ENCODE data around the gene JMJD6. TPM values are rescaled to one million over a fixed set of nuclear protein-coding genes. Genes with fewer than 3 reads are reported as not detected.
A peak's percentile ranks its signal among the peaks of the same experiment; 100 is the strongest.

JMJD6 gene
- total RNA-seq, 1 donor from 2014 or later: 11.0 TPM

DNA sequence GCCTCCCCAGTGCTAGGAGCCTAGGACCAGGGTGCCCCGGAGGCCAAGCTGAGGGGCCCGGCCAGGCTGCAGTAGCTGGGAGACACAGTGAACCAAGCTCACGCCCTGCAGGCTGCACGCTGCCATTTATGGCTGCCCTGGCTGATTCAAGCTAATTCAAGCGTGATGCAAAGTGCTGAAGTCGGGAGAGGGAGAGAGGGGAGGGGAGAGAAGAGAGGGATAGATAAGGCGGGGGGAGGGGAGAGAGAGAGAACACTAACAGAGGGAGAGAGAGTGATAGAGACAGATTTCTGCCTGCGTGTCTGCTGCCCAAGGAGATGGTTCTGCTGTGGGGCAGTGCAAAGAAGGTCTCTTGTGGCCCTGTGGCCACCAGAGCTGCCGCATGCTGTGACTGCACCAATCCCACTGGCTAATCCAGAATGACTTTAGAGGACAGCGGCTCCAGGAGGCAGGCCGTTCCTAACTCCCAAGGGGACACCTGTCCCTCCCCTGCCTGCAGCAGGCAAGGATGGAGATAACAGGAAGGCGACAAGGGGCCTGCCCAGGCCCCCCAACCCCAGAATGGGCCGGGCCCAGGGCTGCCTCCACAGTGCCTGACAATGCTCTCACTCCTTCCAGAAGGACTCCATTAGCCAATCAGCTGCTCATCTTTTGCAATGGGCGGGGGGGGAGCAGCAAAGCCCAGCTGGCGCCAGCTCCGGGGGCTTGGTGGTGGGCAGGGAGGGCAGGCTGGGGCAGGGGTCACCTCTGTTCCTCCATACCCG lies 28.5 kb downstream of the JMJD6 start:
- ATAC-seq: no peak

GRCh38 chr17:76696763-76697701 lies 29.4 kb downstream of the JMJD6 start:
- peak; percentile 28 for ATAC-seq

GRCh38 chr17:76695059-76695831 lies 31.2 kb downstream of the JMJD6 start:
- ATAC-seq: no peak

GRCh38 chr17:76691379-76692191 lies 34.8 kb downstream of the JMJD6 start:
- no peak for ATAC-seq

- no peak for ATAC-seq
Observed at GRCh38 chr17:76690596-76691280, 35.7 kb downstream of the JMJD6 start.

- ATAC-seq: no peak
Observed at GRCh38 chr17:76689859-76690258, 36.5 kb downstream of the JMJD6 start.

DNA sequence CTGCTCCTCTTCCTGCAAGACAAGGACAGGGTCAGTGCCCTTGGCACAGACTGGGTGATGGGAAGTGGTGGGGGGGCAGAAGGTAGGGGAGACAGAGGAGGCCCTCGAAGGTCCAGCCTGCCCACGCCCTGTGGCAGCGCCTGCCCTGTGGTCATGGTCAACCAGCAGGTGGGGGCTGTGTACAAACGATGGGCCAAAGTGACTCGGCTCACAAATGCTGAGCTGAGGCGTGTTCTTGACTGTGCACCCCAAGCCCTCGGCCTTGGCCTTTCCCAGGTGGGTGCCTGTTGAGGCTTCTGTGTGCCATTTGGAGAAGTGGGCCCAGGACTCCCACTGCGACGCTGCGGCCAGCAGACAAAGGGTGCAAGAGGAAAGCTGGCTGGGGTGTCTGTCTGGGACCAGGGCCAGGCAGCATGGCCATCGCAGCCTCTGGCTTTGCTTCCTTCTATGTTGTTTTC lies 38.2 kb downstream of the JMJD6 start:
- ATAC-seq: peak; percentile 10

GRCh38 chr17:76687298-76688164 lies 38.9 kb downstream of the JMJD6 start:
- ATAC-seq: peak; percentile 4

DNA sequence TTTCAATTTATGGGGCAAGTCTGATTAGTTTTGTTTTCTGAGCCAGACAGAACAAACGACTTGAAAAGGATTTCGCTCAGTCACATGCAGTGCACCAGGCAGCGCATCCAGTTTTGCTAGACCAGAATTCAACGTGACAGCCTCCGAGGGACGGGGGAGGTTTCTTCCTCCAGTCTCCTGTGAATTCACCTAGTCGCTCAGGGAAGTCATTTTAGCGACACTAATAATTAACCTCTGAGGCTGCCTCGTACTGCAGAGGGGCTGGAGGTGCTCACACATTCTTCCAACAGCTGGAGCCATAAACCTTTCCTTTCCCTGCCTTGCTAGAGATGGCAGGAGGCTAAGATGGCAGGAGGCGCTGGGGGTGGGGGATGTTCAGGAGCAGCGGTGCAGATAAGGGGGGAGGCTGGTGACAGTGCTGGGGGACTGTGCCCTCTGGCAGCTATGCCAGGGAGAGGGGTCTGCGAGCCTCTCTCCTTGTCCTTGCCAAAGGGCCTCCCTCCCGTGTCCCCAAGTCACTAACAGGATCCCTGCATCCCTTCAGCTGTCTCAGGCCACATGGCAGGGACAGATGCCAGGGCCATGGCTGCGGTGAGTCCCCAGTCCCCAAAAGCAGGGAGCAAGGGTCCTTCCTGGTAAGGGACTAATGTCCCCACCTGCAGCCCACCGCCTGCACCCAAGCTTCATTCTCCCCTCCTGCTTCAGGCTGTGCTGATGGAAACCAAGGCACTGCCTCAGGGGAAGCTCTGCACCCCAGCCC lies 39.7 kb downstream of the JMJD6 start:
- ATAC-seq: no peak

DNA sequence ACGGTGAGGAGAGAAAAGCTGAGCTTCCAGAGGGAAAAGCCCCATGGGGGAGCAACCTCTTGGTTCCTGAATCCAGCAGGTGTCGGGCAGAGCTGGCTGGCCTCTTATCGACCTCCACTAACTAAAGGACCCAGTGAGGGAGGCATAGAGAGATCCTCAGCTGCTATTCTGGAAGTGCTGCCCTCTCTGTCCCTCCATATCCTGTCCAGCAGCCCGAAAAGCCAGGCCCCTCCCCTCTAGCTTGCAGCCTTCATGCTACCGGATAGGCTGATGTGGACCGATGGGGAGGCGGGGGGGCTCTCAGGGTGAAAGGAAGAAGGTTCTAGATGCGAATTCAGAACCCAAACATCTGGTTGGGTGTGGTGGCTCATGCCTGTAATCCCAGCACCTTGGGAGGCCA lies 40.6 kb downstream of the JMJD6 start:
- ATAC-seq: no peak

GRCh38 chr17:76685366-76685765 lies 41.0 kb downstream of the JMJD6 start:
- no peak for ATAC-seq

DNA sequence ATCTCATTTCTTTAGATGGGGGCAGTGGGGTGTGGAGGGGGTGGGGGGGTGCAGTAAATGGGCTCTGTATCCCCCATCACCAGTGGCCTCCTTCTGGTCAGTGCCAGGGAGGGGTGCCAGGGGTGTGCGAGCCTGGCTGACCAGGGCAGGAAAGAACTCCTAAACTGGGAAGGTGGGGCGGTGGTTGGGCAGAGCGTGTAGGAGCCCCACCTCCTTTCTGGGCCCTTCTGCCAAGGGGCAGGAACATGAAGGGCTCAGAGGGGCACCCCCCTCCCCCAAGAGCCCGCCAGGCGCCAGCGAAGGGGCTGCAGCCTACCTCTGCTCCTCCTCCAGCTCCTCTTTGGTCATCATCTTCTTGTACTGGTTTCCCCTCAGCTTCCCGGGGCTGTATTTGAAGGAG lies 41.6 kb downstream of the JMJD6 start:
- no peak for ATAC-seq

DNA sequence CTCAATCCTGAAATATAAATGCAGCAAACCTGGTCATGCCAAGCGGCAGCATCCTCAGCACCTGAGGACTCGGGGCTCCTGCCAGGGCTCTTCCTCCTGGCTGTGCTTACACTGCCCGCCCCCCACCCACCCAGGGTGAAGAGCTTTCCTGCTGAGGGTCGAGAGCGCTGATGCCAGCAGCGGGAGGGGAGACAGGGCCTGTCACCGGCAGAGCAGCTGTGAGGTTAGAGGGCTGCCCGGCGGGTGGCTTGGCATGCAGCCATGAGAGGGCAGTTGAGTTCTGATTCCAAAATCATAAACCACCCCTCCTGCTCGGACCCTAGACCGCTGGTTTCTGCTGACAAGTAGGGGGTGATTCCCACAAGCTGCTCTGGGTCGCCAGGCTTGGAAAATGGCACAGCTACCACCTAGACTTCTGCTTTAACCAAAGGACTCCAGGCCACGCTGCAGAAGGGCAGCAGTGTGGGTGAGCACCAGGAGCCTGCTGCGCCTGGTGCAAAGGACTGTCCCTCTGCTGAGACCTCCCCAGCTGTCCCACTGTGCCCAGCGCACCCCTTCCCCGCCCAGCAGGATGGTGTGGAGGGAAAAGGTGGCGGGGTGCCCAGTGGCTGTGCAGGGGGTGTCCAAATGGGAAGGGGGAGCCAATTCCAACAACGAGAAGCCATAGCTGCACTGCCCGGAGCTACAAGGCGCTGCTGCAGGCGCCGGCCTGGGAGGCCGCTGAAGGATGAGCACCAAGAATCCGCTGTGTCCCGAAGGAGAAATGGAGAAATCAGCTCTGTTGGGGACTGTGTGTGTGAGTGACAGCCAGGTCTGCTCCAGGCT lies 42.3 kb downstream of the JMJD6 start:
- no peak for ATAC-seq

GRCh38 chr17:76683011-76683755 lies 43.2 kb downstream of the JMJD6 start:
- ATAC-seq: no peak

- ATAC-seq: no peak
Observed at GRCh38 chr17:76682296-76682695, 44.1 kb downstream of the JMJD6 start.

- ATAC-seq: peak; percentile 64
Observed at GRCh38 chr17:76681222-76682137, 44.9 kb downstream of the JMJD6 start.

DNA sequence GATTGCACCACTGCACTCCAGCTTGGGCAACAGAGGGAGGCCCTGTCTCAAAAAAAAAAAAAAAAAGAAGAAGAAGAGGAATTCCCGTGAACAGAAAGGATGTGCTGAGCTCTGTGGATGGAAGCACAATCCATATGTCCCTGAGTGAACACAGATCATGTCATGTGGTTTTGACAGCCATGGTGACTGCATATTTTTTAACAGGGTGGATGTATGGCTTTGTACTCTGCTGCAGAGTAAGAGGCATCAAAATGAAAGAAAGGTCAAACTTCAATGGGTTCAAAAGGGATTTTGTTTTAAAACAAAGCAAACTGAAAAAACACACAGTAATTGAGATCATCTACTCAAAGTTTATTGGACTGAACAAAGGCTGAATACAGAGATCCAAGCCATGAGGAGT lies 47.2 kb downstream of the JMJD6 start:
- no peak for ATAC-seq
